ENCODE measurements around the gene CHIC2. TPM values are rescaled to one million over a fixed set of nuclear protein-coding genes. Genes with fewer than 3 reads are reported as not detected.

The CHIC2 gene
- total RNA-seq, 1 experiment from 2014 or later = 11.0 TPM

DNA sequence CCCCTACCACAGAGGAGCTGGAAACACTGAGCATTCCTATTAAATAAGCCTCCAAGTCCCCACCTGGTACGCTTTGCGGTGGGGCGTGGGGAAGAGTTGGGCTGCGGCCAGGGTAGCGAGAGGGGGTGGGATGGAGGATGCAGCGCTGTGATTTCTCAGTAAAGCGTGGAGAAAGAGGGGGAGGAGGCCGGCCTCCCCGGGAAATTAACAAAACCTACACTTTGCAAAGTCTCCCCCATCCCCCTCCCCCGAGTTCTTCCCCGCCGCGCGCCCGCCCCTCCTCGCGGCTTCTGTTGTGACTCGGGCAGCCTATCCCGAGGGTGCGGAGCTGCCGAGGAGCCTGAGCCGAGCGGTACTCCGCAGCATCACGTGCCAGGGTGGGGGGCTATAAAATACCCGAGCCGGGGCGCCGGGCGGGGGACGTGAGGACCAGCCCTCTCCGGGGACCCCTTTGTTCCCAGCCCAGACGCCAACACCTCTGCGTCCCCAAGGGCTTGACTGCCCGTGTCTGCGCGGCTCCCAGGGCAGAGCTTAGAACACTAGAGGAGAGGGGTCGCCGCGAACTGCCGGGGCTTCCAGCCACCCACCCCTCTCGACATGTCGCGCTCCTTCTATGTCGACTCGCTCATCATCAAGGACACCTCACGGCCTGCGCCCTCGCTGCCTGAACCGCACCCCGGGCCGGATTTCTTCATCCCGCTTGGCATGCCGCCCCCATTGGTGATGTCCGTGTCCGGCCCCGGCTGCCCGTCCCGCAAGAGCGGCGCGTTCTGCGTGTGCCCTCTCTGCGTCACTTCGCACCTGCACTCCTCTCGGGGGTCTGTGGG lies 35.6 kb upstream of the CHIC2 start, which contains the start of gene GSX2 (continued):
- TF ChIP-seq, protein P1, sequence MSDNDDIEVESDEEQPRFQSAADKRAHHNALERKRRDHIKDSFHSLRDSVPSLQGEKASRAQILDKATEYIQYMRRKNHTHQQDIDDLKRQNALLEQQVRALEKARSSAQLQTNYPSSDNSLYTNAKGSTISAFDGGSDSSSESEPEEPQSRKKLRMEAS (CRISPR knock-in tag; IDR thresholded peaks at IDR 0.05) = 0 out of 2 replicates have a peak, but pooled peaks have one; percentile 14
- TF ChIP-seq, protein P2, sequence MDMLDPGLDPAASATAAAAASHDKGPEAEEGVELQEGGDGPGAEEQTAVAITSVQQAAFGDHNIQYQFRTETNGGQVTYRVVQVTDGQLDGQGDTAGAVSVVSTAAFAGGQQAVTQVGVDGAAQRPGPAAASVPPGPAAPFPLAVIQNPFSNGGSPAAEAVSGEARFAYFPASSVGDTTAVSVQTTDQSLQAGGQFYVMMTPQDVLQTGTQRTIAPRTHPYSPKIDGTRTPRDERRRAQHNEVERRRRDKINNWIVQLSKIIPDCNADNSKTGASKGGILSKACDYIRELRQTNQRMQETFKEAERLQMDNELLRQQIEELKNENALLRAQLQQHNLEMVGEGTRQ (CRISPR knock-in tag; IDR thresholded peaks at IDR 0.05) = peak; percentile 71
- TF ChIP-seq JUN (CRISPR knock-in tag; IDR thresholded peaks at IDR 0.05) (no peak), TCF7 (CRISPR knock-in tag; IDR thresholded peaks at IDR 0.05; ENCODE audit: low read depth) (no peak), TEAD4 (CRISPR knock-in tag; IDR thresholded peaks at IDR 0.05) (no peak), ZNF232 (CRISPR knock-in tag; IDR thresholded peaks at IDR 0.05) (no peak)
- TF ChIP-seq, protein P3, sequence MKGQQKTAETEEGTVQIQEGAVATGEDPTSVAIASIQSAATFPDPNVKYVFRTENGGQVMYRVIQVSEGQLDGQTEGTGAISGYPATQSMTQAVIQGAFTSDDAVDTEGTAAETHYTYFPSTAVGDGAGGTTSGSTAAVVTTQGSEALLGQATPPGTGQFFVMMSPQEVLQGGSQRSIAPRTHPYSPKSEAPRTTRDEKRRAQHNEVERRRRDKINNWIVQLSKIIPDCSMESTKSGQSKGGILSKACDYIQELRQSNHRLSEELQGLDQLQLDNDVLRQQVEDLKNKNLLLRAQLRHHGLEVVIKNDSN (CRISPR knock-in tag; IDR thresholded peaks at IDR 0.05) = peak; percentile 69

DNA sequence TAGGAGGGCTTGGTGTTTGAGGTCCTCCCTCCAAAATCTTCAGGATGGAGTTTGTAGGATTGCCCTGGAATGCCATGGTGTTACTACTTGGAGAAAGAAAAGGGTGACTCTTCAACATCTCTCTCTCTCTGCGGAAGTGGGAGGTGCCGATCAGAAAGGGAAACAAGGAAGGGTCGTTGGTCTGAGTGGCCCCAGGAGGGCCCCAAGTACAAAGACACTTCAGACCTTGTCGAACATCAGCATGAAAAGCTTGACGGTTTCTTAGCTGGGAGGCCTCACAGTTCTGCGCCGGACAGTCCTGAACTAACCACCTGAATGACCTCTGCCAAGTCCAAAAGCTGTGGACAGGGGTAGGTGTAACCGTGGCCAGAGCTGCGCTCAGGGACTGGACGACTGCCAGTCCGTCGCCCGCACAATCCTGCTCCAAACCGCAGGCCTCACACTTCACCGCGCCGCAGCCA lies 34.9 kb upstream of the CHIC2 start:
- TF ChIP-seq HMGA2 (CRISPR knock-in tag; IDR thresholded peaks at IDR 0.05) = no peak
- ChIA-PET POLR2A (no interaction called here), CTCF (interaction anchor here (0.8 to 2.6 kb wide), 7 partner anchors 8 to 174 kb away, joined by 3 to 20 read pairs (median 3); no protein-coding TSS in a partner anchor)
- Mint-ChIP-seq H3K27me3 (ENCODE audit: low read depth) (peaks cover 100% of the 10 kb centered on the region), H3K4me3 (peak overlapping the region; percentile 68), H3K36me3 (no peaks in the 10 kb centered on the region), H3K9me3 (no peaks in the 10 kb centered on the region), H3K4me1 (peaks cover 81% of the 10 kb centered on the region), H3K27ac (no peak overlapping the region)
- DNase-seq (ENCODE audit: low spot score) = peak; percentile 36
- ATAC-seq = peak; percentile 6; the same call in 1 of the 2 replicates

DNA sequence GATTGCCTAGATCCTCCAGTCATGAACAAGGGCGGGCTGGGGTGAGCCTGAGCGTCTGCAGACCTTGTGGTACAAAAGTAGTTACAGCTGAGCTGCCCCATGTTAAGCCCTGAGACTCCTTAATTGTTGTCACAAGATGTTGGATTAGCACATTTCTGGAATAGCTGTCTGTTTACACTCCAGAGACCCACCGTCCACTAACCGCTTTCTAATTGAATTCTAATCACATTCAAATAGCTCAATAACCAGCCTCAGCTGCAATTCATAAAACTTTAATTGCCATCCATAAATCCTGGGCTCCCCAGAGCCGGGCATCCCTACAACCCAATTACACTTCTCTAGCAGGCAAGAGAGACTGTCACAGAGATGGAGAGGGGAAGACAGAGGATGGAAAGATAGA lies 34.0 kb upstream of the CHIC2 start:
- no peak overlapping the region for H3K27ac Mint-ChIP-seq
- no peaks in the 10 kb centered on the region for H3K9me3 Mint-ChIP-seq
- peaks cover 100% of the 10 kb centered on the region for H3K27me3 Mint-ChIP-seq (ENCODE audit: low read depth)
- ChIA-PET CTCF (interaction anchor here (1.2 to 2.6 kb wide), 4 partner anchors 130 to 173 kb away, joined by 3 to 20 read pairs (median 3); no protein-coding TSS in a partner anchor), POLR2A (interaction anchor here (0.7 kb wide), 2 partner anchors 35 to 557 kb away, joined by 3 read pairs; no protein-coding TSS in a partner anchor)
- peaks cover 87% of the 10 kb centered on the region for H3K4me1 Mint-ChIP-seq
- ATAC-seq = no peak
- DNase-seq (ENCODE audit: low spot score) = no peak
- H3K4me3 Mint-ChIP-seq = peak overlapping the region; percentile 68; the same call in 1 of the 2 replicates
- H3K36me3 Mint-ChIP-seq = no peaks in the 10 kb centered on the region
- TF ChIP-seq MYBL2 (CRISPR knock-in tag; IDR thresholded peaks at IDR 0.05) (no peak), ETV6 (CRISPR knock-in tag; IDR thresholded peaks at IDR 0.05) (no peak), ZNF671 (CRISPR knock-in tag; IDR thresholded peaks at IDR 0.05) (no peak), ZNF423 (CRISPR knock-in tag; IDR thresholded peaks at IDR 0.05) (no peak), EMX1 (CRISPR knock-in tag; IDR thresholded peaks at IDR 0.05) (no peak), ZNF232 (CRISPR knock-in tag; IDR thresholded peaks at IDR 0.05) (no peak), RORB (CRISPR knock-in tag; IDR thresholded peaks at IDR 0.05) (no peak), ZNF263 (CRISPR knock-in tag; IDR thresholded peaks at IDR 0.05; ENCODE audit: low read depth) (no peak)
- TF ChIP-seq, protein P4, sequence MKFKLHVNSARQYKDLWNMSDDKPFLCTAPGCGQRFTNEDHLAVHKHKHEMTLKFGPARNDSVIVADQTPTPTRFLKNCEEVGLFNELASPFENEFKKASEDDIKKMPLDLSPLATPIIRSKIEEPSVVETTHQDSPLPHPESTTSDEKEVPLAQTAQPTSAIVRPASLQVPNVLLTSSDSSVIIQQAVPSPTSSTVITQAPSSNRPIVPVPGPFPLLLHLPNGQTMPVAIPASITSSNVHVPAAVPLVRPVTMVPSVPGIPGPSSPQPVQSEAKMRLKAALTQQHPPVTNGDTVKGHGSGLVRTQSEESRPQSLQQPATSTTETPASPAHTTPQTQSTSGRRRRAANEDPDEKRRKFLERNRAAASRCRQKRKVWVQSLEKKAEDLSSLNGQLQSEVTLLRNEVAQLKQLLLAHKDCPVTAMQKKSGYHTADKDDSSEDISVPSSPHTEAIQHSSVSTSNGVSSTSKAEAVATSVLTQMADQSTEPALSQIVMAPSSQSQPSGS (CRISPR knock-in tag; IDR thresholded peaks at IDR 0.05; ENCODE audit: borderline replicate concordance, low read depth) = no peak
- TF ChIP-seq, protein P5, sequence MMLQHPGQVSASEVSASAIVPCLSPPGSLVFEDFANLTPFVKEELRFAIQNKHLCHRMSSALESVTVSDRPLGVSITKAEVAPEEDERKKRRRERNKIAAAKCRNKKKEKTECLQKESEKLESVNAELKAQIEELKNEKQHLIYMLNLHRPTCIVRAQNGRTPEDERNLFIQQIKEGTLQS (CRISPR knock-in tag; conservative IDR thresholded peaks at IDR 0.05) = no peak
- TF ChIP-seq, protein P6, sequence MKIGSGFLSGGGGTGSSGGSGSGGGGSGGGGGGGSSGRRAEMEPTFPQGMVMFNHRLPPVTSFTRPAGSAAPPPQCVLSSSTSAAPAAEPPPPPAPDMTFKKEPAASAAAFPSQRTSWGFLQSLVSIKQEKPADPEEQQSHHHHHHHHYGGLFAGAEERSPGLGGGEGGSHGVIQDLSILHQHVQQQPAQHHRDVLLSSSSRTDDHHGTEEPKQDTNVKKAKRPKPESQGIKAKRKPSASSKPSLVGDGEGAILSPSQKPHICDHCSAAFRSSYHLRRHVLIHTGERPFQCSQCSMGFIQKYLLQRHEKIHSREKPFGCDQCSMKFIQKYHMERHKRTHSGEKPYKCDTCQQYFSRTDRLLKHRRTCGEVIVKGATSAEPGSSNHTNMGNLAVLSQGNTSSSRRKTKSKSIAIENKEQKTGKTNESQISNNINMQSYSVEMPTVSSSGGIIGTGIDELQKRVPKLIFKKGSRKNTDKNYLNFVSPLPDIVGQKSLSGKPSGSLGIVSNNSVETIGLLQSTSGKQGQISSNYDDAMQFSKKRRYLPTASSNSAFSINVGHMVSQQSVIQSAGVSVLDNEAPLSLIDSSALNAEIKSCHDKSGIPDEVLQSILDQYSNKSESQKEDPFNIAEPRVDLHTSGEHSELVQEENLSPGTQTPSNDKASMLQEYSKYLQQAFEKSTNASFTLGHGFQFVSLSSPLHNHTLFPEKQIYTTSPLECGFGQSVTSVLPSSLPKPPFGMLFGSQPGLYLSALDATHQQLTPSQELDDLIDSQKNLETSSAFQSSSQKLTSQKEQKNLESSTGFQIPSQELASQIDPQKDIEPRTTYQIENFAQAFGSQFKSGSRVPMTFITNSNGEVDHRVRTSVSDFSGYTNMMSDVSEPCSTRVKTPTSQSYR (CRISPR knock-in tag; IDR thresholded peaks at IDR 0.05) = no peak
- TF ChIP-seq, protein P7, sequence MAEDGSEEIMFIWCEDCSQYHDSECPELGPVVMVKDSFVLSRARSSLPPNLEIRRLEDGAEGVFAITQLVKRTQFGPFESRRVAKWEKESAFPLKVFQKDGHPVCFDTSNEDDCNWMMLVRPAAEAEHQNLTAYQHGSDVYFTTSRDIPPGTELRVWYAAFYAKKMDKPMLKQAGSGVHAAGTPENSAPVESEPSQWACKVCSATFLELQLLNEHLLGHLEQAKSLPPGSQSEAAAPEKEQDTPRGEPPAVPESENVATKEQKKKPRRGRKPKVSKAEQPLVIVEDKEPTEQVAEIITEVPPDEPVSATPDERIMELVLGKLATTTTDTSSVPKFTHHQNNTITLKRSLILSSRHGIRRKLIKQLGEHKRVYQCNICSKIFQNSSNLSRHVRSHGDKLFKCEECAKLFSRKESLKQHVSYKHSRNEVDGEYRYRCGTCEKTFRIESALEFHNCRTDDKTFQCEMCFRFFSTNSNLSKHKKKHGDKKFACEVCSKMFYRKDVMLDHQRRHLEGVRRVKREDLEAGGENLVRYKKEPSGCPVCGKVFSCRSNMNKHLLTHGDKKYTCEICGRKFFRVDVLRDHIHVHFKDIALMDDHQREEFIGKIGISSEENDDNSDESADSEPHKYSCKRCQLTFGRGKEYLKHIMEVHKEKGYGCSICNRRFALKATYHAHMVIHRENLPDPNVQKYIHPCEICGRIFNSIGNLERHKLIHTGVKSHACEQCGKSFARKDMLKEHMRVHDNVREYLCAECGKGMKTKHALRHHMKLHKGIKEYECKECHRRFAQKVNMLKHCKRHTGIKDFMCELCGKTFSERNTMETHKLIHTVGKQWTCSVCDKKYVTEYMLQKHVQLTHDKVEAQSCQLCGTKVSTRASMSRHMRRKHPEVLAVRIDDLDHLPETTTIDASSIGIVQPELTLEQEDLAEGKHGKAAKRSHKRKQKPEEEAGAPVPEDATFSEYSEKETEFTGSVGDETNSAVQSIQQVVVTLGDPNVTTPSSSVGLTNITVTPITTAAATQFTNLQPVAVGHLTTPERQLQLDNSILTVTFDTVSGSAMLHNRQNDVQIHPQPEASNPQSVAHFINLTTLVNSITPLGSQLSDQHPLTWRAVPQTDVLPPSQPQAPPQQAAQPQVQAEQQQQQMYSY (CRISPR knock-in tag; IDR thresholded peaks at IDR 0.05) = no peak
- TF ChIP-seq, protein P8, sequence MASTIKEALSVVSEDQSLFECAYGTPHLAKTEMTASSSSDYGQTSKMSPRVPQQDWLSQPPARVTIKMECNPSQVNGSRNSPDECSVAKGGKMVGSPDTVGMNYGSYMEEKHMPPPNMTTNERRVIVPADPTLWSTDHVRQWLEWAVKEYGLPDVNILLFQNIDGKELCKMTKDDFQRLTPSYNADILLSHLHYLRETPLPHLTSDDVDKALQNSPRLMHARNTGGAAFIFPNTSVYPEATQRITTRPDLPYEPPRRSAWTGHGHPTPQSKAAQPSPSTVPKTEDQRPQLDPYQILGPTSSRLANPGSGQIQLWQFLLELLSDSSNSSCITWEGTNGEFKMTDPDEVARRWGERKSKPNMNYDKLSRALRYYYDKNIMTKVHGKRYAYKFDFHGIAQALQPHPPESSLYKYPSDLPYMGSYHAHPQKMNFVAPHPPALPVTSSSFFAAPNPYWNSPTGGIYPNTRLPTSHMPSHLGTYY (CRISPR knock-in tag; IDR thresholded peaks at IDR 0.05) = no peak

All from WTC11 (cell line).